SK-N-SH treated with all-trans-retinoic acid at 6 μM for 48 hours (cell line): ENCODE data around the gene WDR77.

Experiments
- ATAC-seq: fragments of 200-7000 bp; cut with Tn5 transposase; 3 replicates; pipeline ENCODE4 v1.9.1; 2020; ENCODE audit warnings: mild to moderate bottlenecking, moderate library complexity
- ARNTL ChIP-seq: fragments of 450-650 bp; formaldehyde crosslinking; IDR thresholded peaks from 2 replicates; pipeline ENCODE4 v1.5.0; 2020; ENCODE audit warnings: low read depth, mild to moderate bottlenecking, moderate library complexity, borderline replicate concordance
- BACH2 ChIP-seq: fragments of 250-450 bp; sonication (Bioruptor Pico); IDR thresholded peaks from 2 replicates; pipeline ENCODE4 v1.9.0; 2021; ENCODE audit warnings: mild to moderate bottlenecking, borderline replicate concordance
- CREB5 ChIP-seq: fragments of 250-450 bp; sonication (Bioruptor Pico); IDR thresholded peaks from 2 replicates; pipeline ENCODE4 v1.5.1; 2020; ENCODE audit warnings: low read depth, mild to moderate bottlenecking, moderate library complexity
- CSDC2 ChIP-seq: fragments of 250-450 bp; sonication (Bioruptor Pico); IDR thresholded peaks from 2 replicates; pipeline ENCODE4 v1.5.0; 2020; ENCODE audit warnings: mild to moderate bottlenecking, moderate library complexity
- ESRRG ChIP-seq: fragments of 250-450 bp; sonication (Bioruptor Pico); IDR thresholded peaks from 2 replicates; pipeline ENCODE4 v1.6.1; 2021; ENCODE audit warnings: mild to moderate bottlenecking
- GLIS3 ChIP-seq: fragments of 250-450 bp; sonication (Bioruptor Pico); IDR thresholded peaks from 2 replicates; pipeline ENCODE4 v1.5.0; 2020; ENCODE audit warnings: mild to moderate bottlenecking, moderate library complexity
- ISL1 ChIP-seq: fragments of 250-450 bp; sonication (Bioruptor Pico); IDR thresholded peaks from 2 replicates; pipeline ENCODE4 v2.1.2; 2022; ENCODE audit warnings: mild to moderate bottlenecking, moderate library complexity
- OSR1 ChIP-seq: fragments of 250-450 bp; sonication (Bioruptor Pico); IDR thresholded peaks from 2 replicates; pipeline ENCODE4 v1.8.0; 2022; ENCODE audit warnings: moderate library complexity, mild to moderate bottlenecking, inconsistent platforms
- PATZ1 ChIP-seq: fragments of 250-450 bp; sonication (Bioruptor Pico); IDR thresholded peaks from 2 replicates; pipeline ENCODE4 v1.8.0; 2020; ENCODE audit warnings: mild to moderate bottlenecking, moderate library complexity, borderline replicate concordance
- POU6F1 ChIP-seq: fragments of 250-450 bp; sonication (Bioruptor Pico); IDR thresholded peaks from 2 replicates; pipeline ENCODE4 v1.8.0; 2021; ENCODE audit warnings: low read depth, mild to moderate bottlenecking, moderate library complexity, borderline replicate concordance
- PPARA ChIP-seq: fragments of 250-450 bp; sonication (Bioruptor Pico); IDR thresholded peaks from 2 replicates; pipeline ENCODE4 v1.5.0; 2020; ENCODE audit warnings: mild to moderate bottlenecking, borderline replicate concordance
- SNAI2 ChIP-seq: fragments of 250-450 bp; sonication (Bioruptor Pico); IDR thresholded peaks from 2 replicates; pipeline ENCODE4 v1.5.0; 2020; ENCODE audit warnings: mild to moderate bottlenecking, moderate library complexity
- TCF4 ChIP-seq: fragments of 250-450 bp; sonication (Bioruptor Pico); IDR thresholded peaks from 2 replicates; pipeline ENCODE4 v1.8.0; 2021; ENCODE audit warnings: mild to moderate bottlenecking, moderate library complexity, borderline replicate concordance
- TOX ChIP-seq: fragments of 250-450 bp; sonication (Bioruptor Pico); IDR thresholded peaks from 2 replicates; pipeline ENCODE4 v1.8.0; 2021; ENCODE audit warnings: mild to moderate bottlenecking, moderate library complexity, borderline replicate concordance
- TSHZ2 ChIP-seq: fragments of 250-450 bp; sonication (Bioruptor Pico); IDR thresholded peaks from 2 replicates; pipeline ENCODE4 v1.5.0; 2020; ENCODE audit warnings: mild to moderate bottlenecking, moderate library complexity
- ZC3H10 ChIP-seq: fragments of 250-450 bp; sonication (Bioruptor Pico); IDR thresholded peaks from 2 replicates; pipeline ENCODE4 v1.5.1; 2021; ENCODE audit warnings: mild to moderate bottlenecking, moderate library complexity
- ZFP3 ChIP-seq: fragments of 250-450 bp; sonication (Bioruptor Pico); IDR thresholded peaks from 2 replicates; pipeline ENCODE4 v1.5.0; 2020; ENCODE audit warnings: mild to moderate bottlenecking, moderate library complexity
- ZFP30 ChIP-seq: fragments of 450-650 bp; formaldehyde crosslinking; IDR thresholded peaks from 2 replicates; pipeline ENCODE4 v1.5.0; 2022; ENCODE audit warnings: mild to moderate bottlenecking, moderate library complexity
- ZNF565 ChIP-seq: fragments of 450-650 bp; formaldehyde crosslinking; conservative IDR thresholded peaks from 2 replicates; pipeline ENCODE4 v1.5.0; 2020; ENCODE audit warnings: low read depth, mild to moderate bottlenecking, moderate library complexity
- ZNF70 ChIP-seq: fragments of 450-650 bp; formaldehyde crosslinking; IDR thresholded peaks from 2 replicates; pipeline ENCODE4 v1.5.0; 2020; ENCODE audit warnings: mild to moderate bottlenecking, moderate library complexity
- ZNF8 ChIP-seq: fragments of 450-650 bp; formaldehyde crosslinking; IDR thresholded peaks from 2 replicates; pipeline ENCODE4 v1.5.0; 2020; ENCODE audit warnings: mild to moderate bottlenecking, moderate library complexity

WDR77 gene

GRCh38 chr1:111463029-111463683, 14.1 kb upstream of the WDR77 start:
- TF ChIP-seq PATZ1 (CRISPR knock-in tag) (no peak), TCF4 (CRISPR knock-in tag) (no peak), CSDC2 (CRISPR knock-in tag) (no peak), ZFP3 (CRISPR knock-in tag) (no peak), POU6F1 (no peak), ESRRG (CRISPR knock-in tag) (no peak), ISL1 (CRISPR knock-in tag) (no peak), BACH2 (CRISPR knock-in tag) (no peak), ZFP30 (CRISPR knock-in tag) (no peak), CREB5 (CRISPR knock-in tag) (no peak), PPARA (CRISPR knock-in tag) (no peak), ZNF565 (no peak), ZC3H10 (CRISPR knock-in tag) (no peak), GLIS3 (CRISPR knock-in tag) (no peak), ZNF70 (CRISPR knock-in tag) (no peak), ARNTL (CRISPR knock-in tag) (no peak), ZNF8 (CRISPR knock-in tag) (no peak), TOX (no peak), TSHZ2 (CRISPR knock-in tag) (no peak)
- peak; percentile 54 for ATAC-seq

GRCh38 chr1:111462370-111463028, 13.4 kb upstream of the WDR77 start:
- TF ChIP-seq ARNTL (CRISPR knock-in tag) (no peak), ZNF8 (CRISPR knock-in tag) (no peak), SNAI2 (CRISPR knock-in tag) (no peak), CSDC2 (CRISPR knock-in tag) (no peak), PATZ1 (CRISPR knock-in tag) (no peak), TOX (no peak), TCF4 (CRISPR knock-in tag) (no peak), ISL1 (CRISPR knock-in tag) (no peak), BACH2 (CRISPR knock-in tag) (no peak), GLIS3 (CRISPR knock-in tag) (no peak), OSR1 (CRISPR knock-in tag) (no peak), CREB5 (CRISPR knock-in tag) (no peak), ESRRG (CRISPR knock-in tag) (no peak)
- no peak for ATAC-seq
